Right cardiac atrium (tissue), 5 donors: ENCODE data around the gene PPP2R5C. TPM values are rescaled to one million over a fixed set of nuclear protein-coding genes. Genes with fewer than 3 reads are reported as not detected.

Experiments
- ATAC-seq, 2 donors: fragments of 200-7000 bp; cut with Tn5 transposase; one replicate each; pipeline versions ENCODE4 v1.8.0 to v1.9.1; 2020; ENCODE audit warnings: moderate library complexity in 2 of 2, mild to moderate bottlenecking in 1 of 2
- DNase-seq, 3 donors: peaks; one replicate each; pipeline ENCODE4 v3.0.0-alpha.2; 2020
- H3K27ac ChIP-seq: one replicate; pipeline ENCODE4 v1.5.1; 2013; ENCODE audit warnings: mild to moderate bottlenecking, low read length, control low read depth, moderate library complexity
- H3K27me3 ChIP-seq: one replicate; pipeline ENCODE4 v1.6.1; 2013; ENCODE audit not compliant: control insufficient read depth, insufficient read depth
- H3K4me1 ChIP-seq: one replicate; pipeline ENCODE4 v1.6.1; 2013; ENCODE audit warnings: low read length; ENCODE audit not compliant: control insufficient read depth, insufficient read depth
- H3K4me3 ChIP-seq: one replicate; pipeline ENCODE4 v1.5.1; 2013; ENCODE audit warnings: low read length, control low read depth
- H3K9me3 ChIP-seq: one replicate; pipeline ENCODE4 v1.6.1; 2013; ENCODE audit warnings: low read length; ENCODE audit not compliant: control insufficient read depth
- WGBS: extraction: QIAGEN DNeasy Blood & Tissue Kit; methylation state at CpG from one replicate; pipeline ENCODE4 v1.1.7; 2013; 5-methylcytosine and 5-hydroxymethylcytosine counted together
- intact Hi-C, 4 donors: fragments of 100-400 bp; cut with DNase I; formaldehyde crosslinking; loops; one replicate each; pipeline versions ENCODE4 v1.11.0 to v1.14.0; 2022 to 2023
- polyA plus RNA-seq: library from polyadenylated mRNA; stranded (reverse); fragments of 200-250 nt; gene quantifications from one replicate; pipeline ENCODE4 v1.2.3, GENCODE V29; 2013
- total RNA-seq, 4 donors: library from RNA; stranded (reverse); fragmentation: NEBNext Ultra II Directional; extraction: Animal tissue kit (Norgen Biotek cat#: 25700); gene quantifications; one replicate each; pipeline ENCODE4 v1.2.1, GENCODE V29; 2021
- donor health status: healthy with polysubstance abuse.
- donor health status: DM: no; HTN: yes; CAD: no.
- donor health status: DM: no; HTN: no; CAD: no.
- donor health status: DM: no; HTN: yes; CAD: no; lungs with severe emphysema.
- donor health status: DM: yes; HTN: yes; CAD: no.

Gene PPP2R5C
- total and polyA plus RNA-seq, 5 donors, result 100.0 to 158 (median 144) TPM

- no peaks in the 10 kb centered on the region for H3K9me3 ChIP-seq
- intact Hi-C loops, result no loop called here
- 65% methylated on average over 5 of the region's 5 CpGs for WGBS
Measured at GRCh38 chr14:101944451-101944850, 182.9 kb downstream of the PPP2R5C start.

DNA sequence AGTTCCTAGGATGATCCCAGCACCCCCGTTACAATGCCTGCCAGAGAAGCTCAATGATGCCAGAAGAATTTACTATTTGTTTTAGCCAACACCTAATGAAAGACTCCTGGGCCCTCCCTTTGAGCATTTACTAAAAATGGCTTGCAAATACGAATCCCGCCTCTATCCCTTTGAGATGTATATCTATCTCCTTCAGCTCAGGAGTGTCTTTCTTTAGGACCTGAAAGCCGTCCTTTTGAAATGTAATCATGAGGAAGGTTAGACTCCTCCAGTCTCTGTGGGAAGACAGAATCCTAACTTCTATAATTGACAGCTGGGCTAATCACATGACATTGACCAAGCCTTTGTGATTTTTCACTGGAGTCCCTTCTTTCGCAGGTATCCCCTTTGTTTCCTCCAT, 183.7 kb downstream of the PPP2R5C start:
- no peaks in the 10 kb centered on the region for H3K27me3 ChIP-seq
- WGBS, result 6% methylated on average over 5 of the region's 5 CpGs
- intact Hi-C loops, result loop anchor here in 1 of 4 donors (5.0 kb wide), 1 partner anchor 173 kb away; no protein-coding TSS in a partner anchor
- no peaks in the 10 kb centered on the region for H3K9me3 ChIP-seq
- no peak for DNase-seq
- no peak for ATAC-seq
- H3K4me3 ChIP-seq, result no peak overlapping the region
- no peak overlapping the region for H3K27ac ChIP-seq
- peaks cover 8% of the 10 kb centered on the region for H3K4me1 ChIP-seq

More at GRCh38 chr14:101944451-101944850, 182.9 kb downstream of the PPP2R5C start:
- DNase-seq, result no peak
- no peak overlapping the region for H3K27ac ChIP-seq
- no peak overlapping the region for H3K4me3 ChIP-seq
- H3K4me1 ChIP-seq, result peaks cover 7% of the 10 kb centered on the region
- no peak for ATAC-seq
- H3K27me3 ChIP-seq, result no peaks in the 10 kb centered on the region

GRCh38 chr14:101947577-101947903, 186.0 kb downstream of the PPP2R5C start:
- intact Hi-C loops, result loop anchor here in 1 of 4 donors (5.0 kb wide), 1 partner anchor 175 kb away; no protein-coding TSS in a partner anchor
- peak; percentile 4 to 6 for ATAC-seq

DNA sequence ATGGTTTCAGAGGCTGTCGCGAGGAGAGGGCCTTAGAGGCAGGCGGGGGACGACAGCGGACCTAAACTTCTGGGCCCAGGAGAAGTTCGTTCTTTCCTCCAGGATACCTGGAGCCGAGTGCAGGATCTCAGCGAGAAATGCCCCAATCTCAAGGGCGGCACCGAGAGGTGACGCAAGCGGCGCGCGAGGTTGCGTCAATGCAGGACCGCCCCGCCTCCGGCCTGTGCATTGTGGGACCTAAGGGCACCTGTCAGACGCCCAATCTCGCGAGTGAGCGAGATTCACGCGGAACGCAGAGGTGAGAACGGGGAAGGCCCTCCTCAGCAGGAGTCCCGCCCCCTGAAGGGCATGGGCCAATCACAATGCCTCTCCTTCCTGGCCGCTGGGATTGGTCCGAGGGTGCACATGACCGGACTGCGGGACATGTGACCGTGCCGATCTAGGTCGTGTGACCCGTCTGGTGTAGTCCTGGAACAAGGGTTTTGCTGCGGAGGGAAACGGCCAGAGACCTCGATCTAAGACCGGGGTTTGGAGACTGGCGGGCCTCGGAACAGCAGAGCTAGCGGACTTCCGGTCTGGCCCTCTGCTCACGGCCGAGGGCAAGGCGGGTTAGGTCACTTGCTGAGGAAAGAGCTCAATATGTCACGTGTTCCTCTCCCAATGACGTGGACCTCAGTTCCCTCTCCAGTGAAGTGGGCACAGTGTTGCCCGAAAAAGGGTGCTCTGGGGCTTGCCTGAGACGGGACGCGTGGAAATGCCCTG, 186.6 kb downstream of the PPP2R5C start:
- H3K4me3 ChIP-seq, result peak overlapping the region; percentile 76
- peak overlapping the region; percentile 98 for H3K27ac ChIP-seq
- peaks cover 8% of the 10 kb centered on the region for H3K4me1 ChIP-seq
- no peaks in the 10 kb centered on the region for H3K9me3 ChIP-seq
- peak; percentile 100 for DNase-seq
- intact Hi-C loops, result loop anchor here in 1 of 4 donors (5.0 kb wide), 1 partner anchor 176 kb away; no protein-coding TSS in a partner anchor
- peak; percentile 99 for ATAC-seq
- under 1% methylated on average over 53 of the region's 53 CpGs for WGBS
- H3K27me3 ChIP-seq, result no peaks in the 10 kb centered on the region

More at GRCh38 chr14:101947577-101947903, 186.0 kb downstream of the PPP2R5C start:
- Histone ChIP-seq H3K27me3 (no peaks in the 10 kb centered on the region), H3K4me1 (peaks cover 8% of the 10 kb centered on the region), H3K4me3 (peak overlapping the region; percentile 76), H3K27ac (peak overlapping the region; percentile 98), H3K9me3 (no peaks in the 10 kb centered on the region)
- WGBS, result 12% methylated on average over 8 of the region's 8 CpGs
- DNase-seq, result peak in 1 of 3 donors; percentile 26

GRCh38 chr14:101948666-101949216, 187.2 kb downstream of the PPP2R5C start:
- Histone ChIP-seq H3K27me3 (no peaks in the 10 kb centered on the region), H3K4me1 (peaks cover 8% of the 10 kb centered on the region), H3K4me3 (peak overlapping the region; percentile 64), H3K9me3 (no peaks in the 10 kb centered on the region), H3K27ac (peak overlapping the region; percentile 87)
- ATAC-seq (no peak), DNase-seq (peak; percentile 38 to 76 (median 68))
- intact Hi-C loops, result loop anchor here in 1 of 4 donors (5.0 kb wide), 1 partner anchor 176 kb away; no protein-coding TSS in a partner anchor
- WGBS, result 8% methylated on average over 29 of the region's 29 CpGs

DNA sequence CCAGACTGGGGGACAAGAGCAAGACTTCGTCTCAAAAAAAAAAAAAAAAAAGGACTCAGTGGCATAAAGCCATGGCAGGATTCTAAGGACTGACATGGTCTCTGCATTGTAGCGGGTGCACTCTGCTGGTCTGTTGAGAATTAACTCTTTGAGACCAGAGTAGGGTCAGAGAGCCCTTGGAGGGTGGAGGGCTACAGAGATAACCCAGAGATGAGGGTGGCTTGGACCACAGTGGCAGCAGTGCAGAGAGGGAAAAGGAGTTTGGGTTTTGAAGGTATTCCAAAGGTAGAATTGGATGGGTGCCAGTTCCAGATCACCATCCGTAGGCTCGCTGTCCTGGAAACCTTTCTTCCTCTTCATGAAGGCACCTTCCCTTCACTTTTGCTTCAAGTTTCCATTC, 188.6 kb downstream of the PPP2R5C start:
- Histone ChIP-seq H3K4me3 (no peak overlapping the region), H3K27me3 (no peaks in the 10 kb centered on the region), H3K27ac (no peak overlapping the region), H3K9me3 (no peaks in the 10 kb centered on the region), H3K4me1 (peaks cover 8% of the 10 kb centered on the region)
- no peak for ATAC-seq
- intact Hi-C loops, result no loop called here
- 55% methylated on average over 4 of the region's 4 CpGs for WGBS
- DNase-seq, result no peak

- ATAC-seq, result no peak
- Histone ChIP-seq H3K4me3 (no peak overlapping the region), H3K27me3 (no peaks in the 10 kb centered on the region), H3K4me1 (peaks cover 8% of the 10 kb centered on the region), H3K27ac (no peak overlapping the region), H3K9me3 (no peaks in the 10 kb centered on the region)
- DNase-seq, result peak in 1 of 3 donors; percentile 31
- WGBS, result 85% methylated on average over 4 of the region's 4 CpGs
- intact Hi-C loops, result no loop called here
Measured at GRCh38 chr14:101950516-101951215, 189.2 kb downstream of the PPP2R5C start.

DNA sequence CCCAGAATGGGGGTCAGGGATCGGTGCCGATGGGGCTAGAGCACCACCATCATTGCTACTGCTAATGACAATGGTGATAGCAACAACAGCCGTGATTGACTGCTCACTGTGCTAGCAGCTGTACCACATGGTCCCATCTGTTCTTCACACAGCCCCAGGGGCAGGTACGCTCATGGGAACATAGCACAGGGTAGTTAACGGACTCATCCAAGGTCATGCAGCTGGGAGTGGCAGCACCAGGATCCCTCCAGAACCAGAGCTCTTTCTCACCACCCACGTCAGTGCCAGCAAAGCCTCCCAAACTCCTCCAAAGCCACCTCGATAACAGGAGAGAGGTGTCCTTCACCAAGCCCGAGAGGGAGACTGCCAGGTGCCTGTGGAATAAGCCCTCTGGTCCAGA, 191.6 kb downstream of the PPP2R5C start:
- 69% methylated on average over 8 of the region's 8 CpGs for WGBS
- intact Hi-C loops, result no loop called here
- Histone ChIP-seq H3K4me3 (no peak overlapping the region), H3K27me3 (no peaks in the 10 kb centered on the region), H3K9me3 (no peaks in the 10 kb centered on the region), H3K4me1 (peaks cover 8% of the 10 kb centered on the region), H3K27ac (no peak overlapping the region)
- DNase-seq (peak in 1 of 3 donors; percentile 30), ATAC-seq (no peak)

DNA sequence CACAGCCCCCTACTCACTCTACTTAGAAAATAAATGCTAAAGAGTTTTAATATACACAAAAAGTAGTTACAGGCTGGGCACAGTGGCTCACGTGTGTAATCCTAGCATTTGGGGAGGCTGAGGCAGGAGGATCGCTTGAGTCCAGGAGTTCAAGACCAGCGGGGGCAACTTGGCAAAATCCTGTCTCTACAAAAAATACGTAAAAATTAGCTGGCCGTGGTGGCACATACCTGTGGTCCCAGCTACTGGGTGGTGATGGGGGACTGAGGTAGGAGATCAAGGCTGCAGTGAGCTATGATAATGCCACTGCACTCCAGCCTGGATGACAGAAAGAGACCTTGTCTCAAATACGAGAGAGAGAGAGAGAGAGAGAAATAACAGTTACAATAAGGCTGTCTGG, 193.0 kb downstream of the PPP2R5C start:
- DNase-seq, result no peak
- H3K27ac ChIP-seq, result no peak overlapping the region
- no peak overlapping the region for H3K4me3 ChIP-seq
- ATAC-seq, result no peak
- no peaks in the 10 kb centered on the region for H3K27me3 ChIP-seq
- WGBS, result 86% methylated on average over 6 of the region's 6 CpGs
- peaks cover under 1% of the 10 kb centered on the region for H3K4me1 ChIP-seq
- no peaks in the 10 kb centered on the region for H3K9me3 ChIP-seq
- intact Hi-C loops, result no loop called here

- no peaks in the 10 kb centered on the region for H3K4me1 ChIP-seq
- no peaks in the 10 kb centered on the region for H3K27me3 ChIP-seq
- 73% methylated on average over 34 of the region's 34 CpGs for WGBS
- DNase-seq, result peak in 1 of 3 donors; percentile 59
- ATAC-seq, result no peak
- no peak overlapping the region for H3K4me3 ChIP-seq
- no peaks in the 10 kb centered on the region for H3K9me3 ChIP-seq
- intact Hi-C loops, result no loop called here
- no peak overlapping the region for H3K27ac ChIP-seq
Measured at GRCh38 chr14:101955695-101956161, 194.2 kb downstream of the PPP2R5C start.
